Osteocyte (in vitro differentiated cells): ENCODE data around the gene MEIS1. TPM values are rescaled to one million over a fixed set of nuclear protein-coding genes. Genes with fewer than 3 reads are reported as not detected.

ENCODE experiments used
- DNase-seq: peaks from one replicate; pipeline ENCODE4 v3.0.0; 2021; ENCODE audit warnings: mixed read lengths; ENCODE audit not compliant: unreplicated experiment; ENCODE audit errors: extremely low spot score
- H3K27ac Mint-ChIP-seq: one replicate; pipeline ENCODE4 v1.8.0; 2021; ENCODE audit warnings: mild to moderate bottlenecking, mixed read lengths; ENCODE audit not compliant: unreplicated experiment
- H3K27me3 Mint-ChIP-seq: one replicate; pipeline ENCODE4 v1.8.0; 2021; ENCODE audit warnings: mixed read lengths; ENCODE audit not compliant: unreplicated experiment
- H3K36me3 Mint-ChIP-seq: one replicate; pipeline ENCODE4 v1.8.0; 2021; ENCODE audit warnings: mixed read lengths; ENCODE audit not compliant: unreplicated experiment
- H3K4me1 Mint-ChIP-seq: one replicate; pipeline ENCODE4 v1.8.0; 2021; ENCODE audit warnings: mixed read lengths; ENCODE audit not compliant: unreplicated experiment
- H3K4me3 Mint-ChIP-seq: one replicate; pipeline ENCODE4 v1.8.0; 2021; ENCODE audit warnings: mild to moderate bottlenecking, moderate library complexity, mixed read lengths; ENCODE audit not compliant: unreplicated experiment
- H3K9me3 Mint-ChIP-seq: one replicate; pipeline ENCODE4 v1.8.0; 2021; ENCODE audit warnings: mixed read lengths; ENCODE audit not compliant: unreplicated experiment
- CTCF ChIP-seq: fragments of 200-600 bp; sonication (generic); IDR thresholded peaks from 2 replicates; pipeline ENCODE4 v1.5.0; 2021; ENCODE audit warnings: antibody characterized with exemption, mild to moderate bottlenecking, moderate library complexity
- total RNA-seq: library from RNA; stranded (reverse); gene quantifications from 2 replicates; pipeline ENCODE4 v1.2.1, GENCODE V29; 2021

The MEIS1 gene
- total RNA-seq, 1 donor from 2014 or later = 0.86 TPM

GRCh38 chr2:66452917-66453316, 18.0 kb downstream of the MEIS1 start:
- H3K27ac Mint-ChIP-seq = no peak overlapping the region
- no peaks in the 10 kb centered on the region for H3K4me1 Mint-ChIP-seq
- TF ChIP-seq CTCF = no peak
- no peak for DNase-seq
- H3K36me3 Mint-ChIP-seq = no peaks in the 10 kb centered on the region
- no peak overlapping the region for H3K4me3 Mint-ChIP-seq
- peaks cover 38% of the 10 kb centered on the region for H3K27me3 Mint-ChIP-seq
- H3K9me3 Mint-ChIP-seq = no peaks in the 10 kb centered on the region

- Mint-ChIP-seq H3K4me1 (no peaks in the 10 kb centered on the region), H3K9me3 (no peaks in the 10 kb centered on the region), H3K27ac (no peak overlapping the region), H3K27me3 (peaks cover 27% of the 10 kb centered on the region), H3K36me3 (no peaks in the 10 kb centered on the region), H3K4me3 (no peak overlapping the region)
- DNase-seq = no peak
- no peak for TF ChIP-seq CTCF
Observed at GRCh38 chr2:66455490-66455889, 20.6 kb downstream of the MEIS1 start.

- DNase-seq = no peak
- Mint-ChIP-seq H3K4me3 (no peak overlapping the region), H3K4me1 (no peaks in the 10 kb centered on the region), H3K36me3 (no peaks in the 10 kb centered on the region), H3K27me3 (peaks cover 24% of the 10 kb centered on the region), H3K27ac (no peak overlapping the region), H3K9me3 (no peaks in the 10 kb centered on the region)
- no peak for TF ChIP-seq CTCF
Observed at GRCh38 chr2:66456183-66457041, 21.5 kb downstream of the MEIS1 start.

GRCh38 chr2:66457545-66457944, 22.6 kb downstream of the MEIS1 start:
- no peak for DNase-seq
- H3K9me3 Mint-ChIP-seq = no peaks in the 10 kb centered on the region
- H3K4me1 Mint-ChIP-seq = no peaks in the 10 kb centered on the region
- no peak overlapping the region for H3K27ac Mint-ChIP-seq
- no peaks in the 10 kb centered on the region for H3K36me3 Mint-ChIP-seq
- no peak overlapping the region for H3K4me3 Mint-ChIP-seq
- TF ChIP-seq CTCF = no peak
- H3K27me3 Mint-ChIP-seq = peaks cover 24% of the 10 kb centered on the region

- no peak overlapping the region for H3K4me3 Mint-ChIP-seq
- TF ChIP-seq CTCF = no peak
- H3K9me3 Mint-ChIP-seq = no peaks in the 10 kb centered on the region
- DNase-seq = no peak
- no peaks in the 10 kb centered on the region for H3K4me1 Mint-ChIP-seq
- H3K27me3 Mint-ChIP-seq = peaks cover 8% of the 10 kb centered on the region
- H3K36me3 Mint-ChIP-seq = no peaks in the 10 kb centered on the region
- H3K27ac Mint-ChIP-seq = no peak overlapping the region
Observed at GRCh38 chr2:66460031-66460430, 25.1 kb downstream of the MEIS1 start.
